HepG2 (cell line): ENCODE data around the gene KREMEN1. TPM values are rescaled to one million over a fixed set of nuclear protein-coding genes. Genes with fewer than 3 reads are reported as not detected.
A peak's percentile ranks its signal among the peaks of the same experiment; 100 is the strongest.

Experiments
- BRCA1 ChIP-seq: sonication (generic); formaldehyde crosslinking; IDR thresholded peaks from 2 replicates; pipeline ENCODE4 v1.4.0; 2020; ENCODE audit warnings: missing genetic modification reagents
- EP300 ChIP-seq, 3 experiments: sonication (generic) in 1 of 3; formaldehyde crosslinking in 1 of 3; IDR thresholded peaks; 2 replicates each; pipeline versions ENCODE4 v1.5.1 to v1.6.1; 2011 to 2020; ENCODE audit warnings: low read depth in 2 of 3, low read length in 2 of 3, borderline replicate concordance in 1 of 3, improper control_type of control experiment in 1 of 3, mild to moderate bottlenecking in 1 of 3, missing genetic modification reagents in 1 of 3, moderate library complexity in 1 of 3
- HDAC2 ChIP-seq: sonication (generic); formaldehyde crosslinking; IDR thresholded peaks from 2 replicates; pipeline ENCODE4 v1.4.0; 2020; ENCODE audit warnings: missing genetic modification reagents
- HNF1A ChIP-seq, 2 experiments: sonication (generic) in 1 of 2; formaldehyde crosslinking in 1 of 2; IDR thresholded peaks; 2 replicates each; pipeline versions ENCODE4 v1.4.0 to v1.6.1; 2016 to 2020; ENCODE audit warnings: borderline replicate concordance in 1 of 2, low read depth in 1 of 2, mild to moderate bottlenecking in 1 of 2, missing genetic modification reagents in 1 of 2
- MATR3 ChIP-seq: sonication (generic); formaldehyde crosslinking; IDR thresholded peaks from 2 replicates; pipeline ENCODE4 v1.4.0; 2020; ENCODE audit warnings: missing genetic modification reagents
- MED1 ChIP-seq: sonication (generic); formaldehyde crosslinking; IDR thresholded peaks from 2 replicates; pipeline ENCODE4 v1.4.0; 2020; ENCODE audit warnings: missing genetic modification reagents
- MIXL1 ChIP-seq: IDR thresholded peaks from 2 replicates; pipeline ENCODE4 v1.6.1; 2016
- NR2F6 ChIP-seq, 2 experiments: IDR thresholded peaks; 2 replicates each; pipeline ENCODE4 v1.6.1; 2016; ENCODE audit warnings: antibody characterized with exemption in 1 of 2, mild to moderate bottlenecking in 1 of 2
- POLR2A ChIP-seq, 2 experiments: IDR thresholded peaks; 2 replicates each; pipeline ENCODE4 v1.6.1; 2011; ENCODE audit warnings: low read depth in 2 of 2, low read length in 2 of 2, mild to moderate bottlenecking in 1 of 2, moderate library complexity in 1 of 2; ENCODE audit not compliant: insufficient read depth in 1 of 2
- RARA ChIP-seq: IDR thresholded peaks from 2 replicates; pipeline ENCODE4 v1.6.1; 2016; ENCODE audit warnings: missing genetic modification reagents, missing compliant biosample characterization
- STAG1 ChIP-seq: sonication (generic); formaldehyde crosslinking; IDR thresholded peaks from 2 replicates; pipeline ENCODE4 v1.4.0; 2020; ENCODE audit warnings: missing genetic modification reagents
- ZFX ChIP-seq: sonication (generic); formaldehyde crosslinking; IDR thresholded peaks from 2 replicates; pipeline ENCODE4 v1.4.0; 2020; ENCODE audit warnings: mild to moderate bottlenecking, low read depth, missing genetic modification reagents, moderate library complexity
- ZMYM2 ChIP-seq: sonication (generic); formaldehyde crosslinking; IDR thresholded peaks from 2 replicates; pipeline ENCODE4 v1.8.0; 2022; ENCODE audit warnings: mild to moderate bottlenecking, missing genetic modification reagents
- polyA plus RNA-seq, 8 experiments: library from polyadenylated mRNA; depleted of rRNA in 3 of 8; stranded (reverse) in 7 of 8; unstranded in 1 of 8; fragments of >200 nt; fragmentation: Illumina TruSeq in 4 of 8; extraction: Trizol in 4 of 8; gene quantifications; 2 replicates each; pipeline versions ENCODE4 v1.2.1 to v1.2.3, GENCODE V29; 2011 to 2016; ENCODE audit warnings: low read depth in 4 of 8, missing spikeins in 1 of 8, mixed read lengths in 1 of 8; ENCODE audit not compliant: insufficient read depth in 1 of 8
- total RNA-seq, 5 experiments: library from RNA; depleted of rRNA; stranded (reverse); fragments of >200 nt; fragmentation: Illumina TruSeq; extraction: Trizol; gene quantifications; 2 replicates each; pipeline ENCODE4 v1.2.3, GENCODE V29; 2016; ENCODE audit warnings: low read depth in 1 of 5
- TF ChIP-seq, protein P1 (sequence below): sonication (generic); formaldehyde crosslinking; IDR thresholded peaks from 2 replicates; pipeline ENCODE4 v1.4.0; 2020; ENCODE audit warnings: missing genetic modification reagents
- TF ChIP-seq, protein P2 (sequence below): IDR thresholded peaks from 2 replicates; pipeline ENCODE4 v1.6.1; 2012; ENCODE audit warnings: inconsistent platforms

KREMEN1 gene
- total and polyA plus RNA-seq, 2 of the 13 experiments (the other 11 are each of a cell fraction or from before 2014, with no cell fraction given) = 9.8 to 13.8 TPM

- TF ChIP-seq HNF1A (IDR thresholded peaks at IDR 0.05; ENCODE audit: low read depth) (no peak), HNF1A (CRISPR knock-in tag; IDR thresholded peaks at IDR 0.05; ENCODE audit: borderline replicate concordance) (0 out of 2 replicates have a peak, but pooled peaks have one; percentile 32), NR2F6 (IDR thresholded peaks at IDR 0.05) (peak; percentile 77), NR2F6 (CRISPR knock-in tag; IDR thresholded peaks at IDR 0.05) (peak; percentile 81), MED1 (CRISPR knock-in tag) (peak; percentile 74), HDAC2 (CRISPR knock-in tag) (peak; percentile 35; the same call in 1 of the 2 replicates), MIXL1 (CRISPR knock-in tag) (peak; percentile 15; the same call in 1 of the 2 replicates), MATR3 (CRISPR knock-in tag) (no peak), RARA (CRISPR knock-in tag) (peak; percentile 79), STAG1 (peak; percentile 25; the same call in 1 of the 2 replicates), ZFX (CRISPR knock-in tag) (peak; percentile 50), POLR2A (IDR thresholded peaks at IDR 0.05; ENCODE audit: insufficient read depth in 1 of 2, low read depth in 2 of 2, low read length in 2 of 2) (0 out of 4 replicates have a peak, but pooled peaks of 1 of the 2 experiments have one; percentile 6), EP300 (IDR thresholded peaks at IDR 0.05; ENCODE audit: low read depth in 2 of 2, low read length in 2 of 2) (peak; percentile 14 to 68; a peak in 2 of 4 replicates), EP300 (CRISPR knock-in tag; IDR thresholded peaks at IDR 0.05; ENCODE audit: borderline replicate concordance) (no peak), BRCA1 (CRISPR knock-in tag) (0 out of 2 replicates have a peak, but pooled peaks have one; percentile 32), ZMYM2 (no peak)
- TF ChIP-seq, protein P1, sequence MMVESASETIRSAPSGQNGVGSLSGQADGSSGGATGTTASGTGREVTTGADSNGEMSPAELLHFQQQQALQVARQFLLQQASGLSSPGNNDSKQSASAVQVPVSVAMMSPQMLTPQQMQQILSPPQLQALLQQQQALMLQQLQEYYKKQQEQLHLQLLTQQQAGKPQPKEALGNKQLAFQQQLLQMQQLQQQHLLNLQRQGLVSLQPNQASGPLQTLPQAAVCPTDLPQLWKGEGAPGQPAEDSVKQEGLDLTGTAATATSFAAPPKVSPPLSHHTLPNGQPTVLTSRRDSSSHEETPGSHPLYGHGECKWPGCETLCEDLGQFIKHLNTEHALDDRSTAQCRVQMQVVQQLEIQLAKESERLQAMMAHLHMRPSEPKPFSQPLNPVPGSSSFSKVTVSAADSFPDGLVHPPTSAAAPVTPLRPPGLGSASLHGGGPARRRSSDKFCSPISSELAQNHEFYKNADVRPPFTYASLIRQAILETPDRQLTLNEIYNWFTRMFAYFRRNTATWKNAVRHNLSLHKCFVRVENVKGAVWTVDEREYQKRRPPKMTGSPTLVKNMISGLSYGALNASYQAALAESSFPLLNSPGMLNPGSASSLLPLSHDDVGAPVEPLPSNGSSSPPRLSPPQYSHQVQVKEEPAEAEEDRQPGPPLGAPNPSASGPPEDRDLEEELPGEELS (CRISPR knock-in tag) = peak; percentile 54; the same call in 1 of the 2 replicates
- TF ChIP-seq, protein P2, sequence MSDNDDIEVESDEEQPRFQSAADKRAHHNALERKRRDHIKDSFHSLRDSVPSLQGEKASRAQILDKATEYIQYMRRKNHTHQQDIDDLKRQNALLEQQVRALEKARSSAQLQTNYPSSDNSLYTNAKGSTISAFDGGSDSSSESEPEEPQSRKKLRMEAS = 0 out of 2 replicates have a peak, but pooled peaks have one; percentile 16
Measured at GRCh38 chr22:29032014-29032475, 40.8 kb upstream of the KREMEN1 start (continued).
